Activated T-cell treated with anti-CD3 and anti-CD28 coated beads, Interleukin-2, amount 50 U/mL, for 72 hours (primary cell): ENCODE data around the gene FAM236A. TPM values are rescaled to one million over a fixed set of nuclear protein-coding genes. Genes with fewer than 3 reads are reported as not detected.
"Not testable (repeated sequence)": the region's sequence is repeated elsewhere in the genome, so short reads cannot be mapped to it uniquely, and the experiment has no call there.

Experiments
- ATAC-seq, 2 donors: fragments of 150-1000 bp; cut with Tn5 transposase; replicated peaks in 1 of 2; 2 replicates each; pipeline ENCODE4 v1.10.0; 2021; ENCODE audit warnings: moderate library complexity in 2 of 2, mild to moderate bottlenecking in 1 of 2
- DNase-seq, 2 donors: peaks; one replicate each; pipeline ENCODE4 v3.0.0; 2021 to 2022; ENCODE audit warnings: mixed read lengths in 1 of 2
- H3K27ac Mint-ChIP-seq: one replicate; pipeline ENCODE4 v1.8.0; 2022; ENCODE audit warnings: mild to moderate bottlenecking, moderate library complexity, mixed read lengths
- H3K27me3 Mint-ChIP-seq: one replicate; pipeline ENCODE4 v1.8.0; 2022; ENCODE audit warnings: low read depth, mixed read lengths
- H3K36me3 Mint-ChIP-seq, 2 donors: one replicate each; pipeline ENCODE4 v1.8.0; 2022; ENCODE audit warnings: mixed read lengths in 2 of 2, mild to moderate bottlenecking in 1 of 2; ENCODE audit not compliant: insufficient read depth in 2 of 2
- H3K4me1 Mint-ChIP-seq: one replicate; pipeline ENCODE4 v1.8.0; 2022; ENCODE audit warnings: low read depth, mixed read lengths
- H3K4me3 Mint-ChIP-seq, 2 donors: one replicate each; pipeline ENCODE4 v1.8.0; 2022; ENCODE audit warnings: mild to moderate bottlenecking in 2 of 2, mixed read lengths in 2 of 2, moderate library complexity in 2 of 2
- H3K9me3 Mint-ChIP-seq, 2 donors: one replicate each; pipeline ENCODE4 v1.8.0; 2022; ENCODE audit warnings: mixed read lengths in 2 of 2
- total RNA-seq, 2 donors: library from RNA; stranded (reverse); gene quantifications; one replicate each; pipeline ENCODE4 v1.2.3, GENCODE V29; 2022

The FAM236A gene
- total RNA-seq, 2 donors from 2014 or later: not detected

DNA sequence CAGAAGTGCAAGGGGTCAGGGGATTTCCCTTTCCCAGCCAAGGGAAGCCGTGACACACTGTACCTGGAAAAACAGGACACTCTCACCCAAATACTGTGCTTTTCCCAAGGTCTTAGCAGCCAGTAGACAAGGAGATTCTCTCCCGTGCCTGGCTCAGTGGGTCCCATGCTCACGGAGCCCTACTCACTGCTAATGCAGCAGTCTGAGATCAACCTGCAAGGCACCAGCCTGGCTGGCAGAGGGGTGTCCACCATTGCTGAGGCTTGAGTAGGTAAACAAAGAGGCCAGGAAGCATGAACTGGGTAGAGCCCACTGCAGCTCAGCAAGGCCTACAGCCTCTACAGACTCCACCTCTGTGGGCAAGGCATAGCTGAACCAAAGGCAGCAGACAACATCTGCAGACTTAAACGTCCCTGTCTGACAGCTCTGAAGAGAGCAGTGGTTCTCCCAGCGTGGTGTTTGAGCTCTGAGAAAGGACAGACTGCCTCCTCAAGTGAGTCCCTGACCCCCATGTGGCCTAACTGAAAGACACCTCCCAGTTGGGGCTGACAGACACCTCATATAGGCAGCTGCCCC is 43.0 kb downstream of the FAM236A start:
- H3K27ac Mint-ChIP-seq, H3K36me3 Mint-ChIP-seq: not testable (repeated sequence)

More for the DNA sequence above, 43.0 kb downstream of the FAM236A start:
- H3K4me3 Mint-ChIP-seq, DNase-seq, H3K4me1 Mint-ChIP-seq, H3K9me3 Mint-ChIP-seq, ATAC-seq: not testable (repeated sequence)
- H3K27me3 Mint-ChIP-seq: peaks cover 24% of the 10 kb centered on the region

Other genes starting within 250 kb of the FAM236A start
- gene PHKA1, start 223.9 kb upstream of the FAM236A start, total RNA-seq: 1 to 10 TPM; 5.9 to 7.5 TPM
- gene DMRTC1B, start 161.3 kb upstream of the FAM236A start, total RNA-seq: under 1 TPM; 0.30 to 0.38 TPM
- not detected for gene FAM236B, start 155.5 kb upstream of the FAM236A start, total RNA-seq
- not detected for gene FAM236D, start 130.0 kb upstream of the FAM236A start, total RNA-seq
- gene FAM236C, start 25.6 kb upstream of the FAM236A start, total RNA-seq: not detected
- under 1 TPM; 0.30 to 0.36 TPM for gene DMRTC1, start 5.6 kb downstream of the FAM236A start, total RNA-seq
- gene PABPC1L2B, start 64.7 kb downstream of the FAM236A start, total RNA-seq: not detected
- not detected for gene PABPC1L2A, start 141.3 kb downstream of the FAM236A start, total RNA-seq